HS-27A (cell line): ENCODE results near the gene AP1G2.

Source experiments
- DNase-seq: peaks from one replicate; pipeline ENCODE4 v3.0.0-alpha.2; 2012; ENCODE audit warnings: low read depth, missing footprints

AP1G2 gene

GRCh38 chr14:23557946-23558345 lies 9.6 kb downstream of the AP1G2 start:
- no peak for DNase-seq

GRCh38 chr14:23557521-23557920 lies 10.1 kb downstream of the AP1G2 start:
- DNase-seq = no peak

GRCh38 chr14:23556700-23557440 lies 10.7 kb downstream of the AP1G2 start:
- no peak for DNase-seq

- peak; percentile 85 for DNase-seq
These were observed 11.5 kb downstream of the AP1G2 start, which contains the start of gene THTPA for GRCh38 chr14:23555882-23556699. THTPA (plus strand) TSS chr14:23556271; CDS start chr14:23556758, 487 bp downstream.

- DNase-seq = no peak
These were observed 12.1 kb downstream of the AP1G2 start for GRCh38 chr14:23555533-23555881.

- DNase-seq = peak; percentile 61
These were observed 16.1 kb downstream of the AP1G2 start, which contains the start of gene ZFHX2 for GRCh38 chr14:23551266-23552028. ZFHX2 (minus strand) TSS chr14:23551765; CDS start chr14:23535325, 16,440 bp downstream.

- DNase-seq = no peak
These were observed 16.8 kb downstream of the AP1G2 start for GRCh38 chr14:23550812-23551265.

- no peak for DNase-seq
These were observed 17.3 kb downstream of the AP1G2 start for GRCh38 chr14:23550131-23550811.

GRCh38 chr14:23548351-23549318 lies 19.0 kb downstream of the AP1G2 start:
- DNase-seq = no peak

GRCh38 chr14:23547924-23548323 lies 19.7 kb downstream of the AP1G2 start:
- DNase-seq = no peak

- no peak for DNase-seq
These were observed 21.0 kb downstream of the AP1G2 start for GRCh38 chr14:23546450-23547035.

- no peak for DNase-seq
These were observed 21.7 kb downstream of the AP1G2 start for GRCh38 chr14:23545740-23546365.

- no peak for DNase-seq
These were observed 22.8 kb downstream of the AP1G2 start for GRCh38 chr14:23544511-23545447.

- DNase-seq = no peak
These were observed 24.2 kb downstream of the AP1G2 start for GRCh38 chr14:23543403-23543802.

- DNase-seq = no peak
These were observed 25.3 kb downstream of the AP1G2 start for GRCh38 chr14:23542261-23542660.

GRCh38 chr14:23540141-23540469 lies 27.5 kb downstream of the AP1G2 start:
- DNase-seq = no peak

- DNase-seq = no peak
These were observed 28.1 kb downstream of the AP1G2 start for GRCh38 chr14:23539248-23540140.

- no peak for DNase-seq
These were observed 28.8 kb downstream of the AP1G2 start for GRCh38 chr14:23538785-23539184.
